ENCODE measurements around the gene SMG9.

Gene SMG9

DNA sequence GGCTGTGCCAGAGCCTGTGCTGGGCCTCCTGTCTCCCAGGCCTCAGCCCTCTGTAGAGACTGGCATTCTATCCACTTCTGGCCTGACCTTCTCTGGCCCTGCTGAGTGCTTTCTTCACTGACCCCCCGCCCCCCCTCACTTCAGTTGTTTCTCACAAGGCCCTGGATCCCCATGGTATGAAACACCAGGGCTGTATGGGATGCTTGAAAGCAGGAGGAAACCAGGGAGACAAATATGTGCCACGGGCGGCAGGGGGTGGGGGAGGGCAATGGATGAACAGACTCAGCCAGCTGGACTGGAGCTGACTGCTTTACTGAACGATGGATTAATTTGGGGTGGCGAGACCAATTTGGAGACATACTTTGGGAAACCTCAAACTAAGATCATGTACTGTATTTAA, 24.8 kb downstream of the SMG9 start:
- Histone ChIP-seq H3K27ac (ENCODE audit: low read length, poor library complexity, severe bottlenecking) (no peak overlapping the region), H2BK12ac (ENCODE audit: low read length in 2 of 2) (no peak overlapping the region), H3K36me3 (ENCODE audit: control insufficient read depth in 1 of 2, insufficient read depth in 2 of 2, low read depth in 1 of 2, low read length in 2 of 2) (peaks cover 68 to 75% of the 10 kb centered on the region in 2 experiments), H2BK120ac (ENCODE audit: low read depth, low read length) (no peak overlapping the region), H3K18ac (ENCODE audit: low read depth in 1 of 2, low read length in 2 of 2) (no peak overlapping the region), H3K9me3 (ENCODE audit: control insufficient read depth, low read length) (no peaks in the 10 kb centered on the region), H3K4ac (ENCODE audit: low read depth in 1 of 2, low read length in 2 of 2) (no peak overlapping the region), H2AK5ac (ENCODE audit: low read length, severe bottlenecking) (no peak overlapping the region), H3K14ac (ENCODE audit: low read length in 2 of 2) (no peak overlapping the region), H3K4me3 (ENCODE audit: insufficient read depth in 1 of 2, low read depth in 1 of 2, low read length in 2 of 2) (no peak overlapping the region), H3K23ac (ENCODE audit: low read length in 2 of 2) (no peak overlapping the region), H3K27me3 (ENCODE audit: control insufficient read depth in 1 of 2, insufficient read depth in 1 of 2, low read length in 2 of 2) (no peaks in the 10 kb centered on the region), H3K4me2 (ENCODE audit: low read length, poor library complexity, severe bottlenecking) (no peak overlapping the region), H4K91ac (ENCODE audit: low read length) (no peak overlapping the region), H2BK5ac (ENCODE audit: low read depth, low read length, poor library complexity, severe bottlenecking) (no peak overlapping the region), H3K79me1 (replicated peaks; ENCODE audit: low read length, poor library complexity, severe bottlenecking) (peaks cover 4% of the 10 kb centered on the region), H2BK15ac (ENCODE audit: low read depth, poor library complexity, severe bottlenecking) (no peak overlapping the region), H3K4me1 (ENCODE audit: control insufficient read depth, insufficient read depth, low read depth, low read length) (peaks cover 15% of the 10 kb centered on the region), H4K8ac (ENCODE audit: low read length) (no peak overlapping the region), H3K9ac (ENCODE audit: low read length) (no peak overlapping the region), H2AFZ (ENCODE audit: low read depth, low read length) (no peak overlapping the region)
- no peak for DNase-seq
- 86% methylated on average over 4 of the region's 5 CpGs for WGBS

DNA sequence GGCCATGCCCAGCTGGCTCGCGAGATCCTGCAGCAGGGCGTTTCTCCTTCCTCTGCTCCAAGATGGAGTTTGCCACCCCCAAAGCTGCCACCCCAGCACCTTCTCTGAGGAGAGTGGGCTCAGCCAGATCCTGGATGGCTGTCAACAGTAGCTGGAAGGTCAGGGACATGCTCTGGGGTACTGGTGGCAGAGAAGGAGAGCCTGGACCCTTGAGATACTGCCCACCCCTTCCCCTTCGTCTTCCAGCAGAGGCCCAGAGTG, 27.2 kb downstream of the SMG9 start:
- no peak overlapping the region for H4K8ac ChIP-seq (ENCODE audit: low read length)
- H3K4me2 ChIP-seq (ENCODE audit: low read length, poor library complexity, severe bottlenecking) = no peak overlapping the region
- no peaks in the 10 kb centered on the region for H3K27me3 ChIP-seq (ENCODE audit: control insufficient read depth in 1 of 2, insufficient read depth in 1 of 2, low read length in 2 of 2)
- H3K4ac ChIP-seq (ENCODE audit: low read depth in 1 of 2, low read length in 2 of 2) = no peak overlapping the region
- no peak overlapping the region for H2BK15ac ChIP-seq (ENCODE audit: low read depth, poor library complexity, severe bottlenecking)
- H2BK5ac ChIP-seq (ENCODE audit: low read depth, low read length, poor library complexity, severe bottlenecking) = no peak overlapping the region
- no peak overlapping the region for H3K14ac ChIP-seq (ENCODE audit: low read length in 2 of 2)
- H3K4me1 ChIP-seq (ENCODE audit: control insufficient read depth, insufficient read depth, low read depth, low read length) = peaks cover 15% of the 10 kb centered on the region
- H2AK5ac ChIP-seq (ENCODE audit: low read length, severe bottlenecking) = no peak overlapping the region
- no peak overlapping the region for H3K18ac ChIP-seq (ENCODE audit: low read depth in 1 of 2, low read length in 2 of 2)
- no peak overlapping the region for H3K9ac ChIP-seq (ENCODE audit: low read length)
- no peaks in the 10 kb centered on the region for H3K79me1 ChIP-seq (replicated peaks; ENCODE audit: low read length, poor library complexity, severe bottlenecking)
- no peak overlapping the region for H3K4me3 ChIP-seq (ENCODE audit: insufficient read depth in 1 of 2, low read depth in 1 of 2, low read length in 2 of 2)
- no peak overlapping the region for H2BK12ac ChIP-seq (ENCODE audit: low read length in 2 of 2)
- H4K91ac ChIP-seq (ENCODE audit: low read length) = no peak overlapping the region
- H2BK120ac ChIP-seq (ENCODE audit: low read depth, low read length) = no peak overlapping the region
- peaks cover 49 to 51% of the 10 kb centered on the region in 2 experiments for H3K36me3 ChIP-seq (ENCODE audit: control insufficient read depth in 1 of 2, insufficient read depth in 2 of 2, low read depth in 1 of 2, low read length in 2 of 2)
- H3K9me3 ChIP-seq (ENCODE audit: control insufficient read depth, low read length) = no peaks in the 10 kb centered on the region
- 97% methylated on average over 4 of the region's 4 CpGs for WGBS
- H3K23ac ChIP-seq (ENCODE audit: low read length in 2 of 2) = no peak overlapping the region
- no peak overlapping the region for H3K27ac ChIP-seq (ENCODE audit: low read length, poor library complexity, severe bottlenecking)
- DNase-seq = no peak
- H2AFZ ChIP-seq (ENCODE audit: low read depth, low read length) = no peak overlapping the region

DNA sequence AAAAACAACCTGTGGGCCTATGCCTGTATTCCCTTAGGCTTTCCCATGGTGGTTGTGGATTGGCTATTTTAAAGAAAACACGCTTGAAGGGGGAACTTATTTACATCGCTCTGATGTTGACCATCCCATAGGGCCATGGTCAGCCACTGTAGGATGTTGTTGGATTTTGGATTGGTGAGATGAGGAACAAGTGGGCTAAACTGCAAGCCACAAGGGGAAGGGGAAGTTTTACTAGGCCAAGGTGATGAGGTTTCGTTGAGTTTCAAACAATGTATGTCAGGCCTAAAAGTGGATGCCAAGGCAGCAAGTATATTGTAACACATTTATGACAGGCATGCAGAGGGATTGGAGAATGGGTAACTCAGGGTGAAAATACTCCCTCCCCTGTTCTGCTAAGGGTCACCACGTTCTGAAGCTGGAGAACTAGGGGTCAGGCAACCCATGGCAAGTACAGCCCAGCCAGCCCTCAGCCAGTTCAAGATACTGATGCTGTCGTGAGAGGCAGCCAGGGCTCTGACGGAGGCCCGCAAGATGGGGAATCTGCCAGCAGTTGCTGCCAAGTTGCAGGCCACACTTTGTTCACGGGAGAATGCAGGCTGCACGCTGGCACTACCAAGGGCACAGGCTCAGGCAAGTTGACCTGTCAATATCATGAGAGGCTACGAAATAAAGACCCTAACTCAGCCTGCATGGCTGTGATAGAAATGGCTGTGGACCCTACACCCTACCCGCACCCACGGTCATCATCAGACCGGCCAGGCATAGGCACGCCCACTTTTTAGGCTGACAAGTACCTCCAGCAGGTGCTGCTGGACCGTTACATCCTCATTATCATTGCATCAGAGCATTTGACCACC, 27.8 kb downstream of the SMG9 start:
- Histone ChIP-seq H2BK120ac (ENCODE audit: low read depth, low read length) (no peak overlapping the region), H2AK5ac (ENCODE audit: low read length, severe bottlenecking) (no peak overlapping the region), H3K14ac (ENCODE audit: low read length in 2 of 2) (no peak overlapping the region), H3K79me1 (replicated peaks; ENCODE audit: low read length, poor library complexity, severe bottlenecking) (no peaks in the 10 kb centered on the region), H3K4ac (ENCODE audit: low read depth in 1 of 2, low read length in 2 of 2) (no peak overlapping the region), H3K9ac (ENCODE audit: low read length) (peak overlapping the region; percentile 7), H3K27ac (ENCODE audit: low read length, poor library complexity, severe bottlenecking) (no peak overlapping the region), H2BK5ac (ENCODE audit: low read depth, low read length, poor library complexity, severe bottlenecking) (no peak overlapping the region), H2BK12ac (ENCODE audit: low read length in 2 of 2) (no peak overlapping the region), H3K27me3 (ENCODE audit: control insufficient read depth in 1 of 2, insufficient read depth in 1 of 2, low read length in 2 of 2) (no peaks in the 10 kb centered on the region), H2BK15ac (ENCODE audit: low read depth, poor library complexity, severe bottlenecking) (no peak overlapping the region), H3K4me2 (ENCODE audit: low read length, poor library complexity, severe bottlenecking) (no peak overlapping the region), H3K4me3 (ENCODE audit: insufficient read depth in 1 of 2, low read depth in 1 of 2, low read length in 2 of 2) (no peak overlapping the region), H3K23ac (ENCODE audit: low read length in 2 of 2) (no peak overlapping the region), H4K8ac (ENCODE audit: low read length) (no peak overlapping the region), H3K9me3 (ENCODE audit: control insufficient read depth, low read length) (no peaks in the 10 kb centered on the region), H3K4me1 (ENCODE audit: control insufficient read depth, insufficient read depth, low read depth, low read length) (peaks cover 12% of the 10 kb centered on the region), H2AFZ (ENCODE audit: low read depth, low read length) (no peak overlapping the region), H3K36me3 (ENCODE audit: control insufficient read depth in 1 of 2, insufficient read depth in 2 of 2, low read depth in 1 of 2, low read length in 2 of 2) (peaks cover 44 to 46% of the 10 kb centered on the region in 2 experiments), H4K91ac (ENCODE audit: low read length) (no peak overlapping the region), H3K18ac (ENCODE audit: low read depth in 1 of 2, low read length in 2 of 2) (no peak overlapping the region)
- 90% methylated on average over 15 of the region's 15 CpGs for WGBS
- no peak for DNase-seq

DNA sequence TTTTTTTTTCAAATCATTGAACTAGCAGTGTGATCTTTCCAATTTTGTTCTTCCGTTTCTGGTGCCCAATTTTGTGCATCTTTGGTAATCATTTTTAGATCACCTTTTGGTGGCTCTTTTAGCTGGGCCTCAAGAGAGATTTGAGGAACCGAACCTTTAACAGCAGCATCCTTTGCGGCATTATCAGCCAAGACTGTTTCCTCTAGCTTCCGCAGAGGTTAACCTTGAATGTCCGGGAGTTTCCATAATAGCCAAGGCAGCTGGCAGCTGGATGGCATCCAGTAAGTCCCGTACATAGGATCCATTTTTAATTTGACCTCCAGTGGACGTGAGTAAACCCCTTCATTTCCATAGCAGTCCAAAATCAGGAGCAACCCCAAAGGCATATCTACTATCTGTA, 29.3 kb downstream of the SMG9 start:
- H2BK5ac ChIP-seq (ENCODE audit: low read depth, low read length, poor library complexity, severe bottlenecking) = no peak overlapping the region
- H3K4me1 ChIP-seq (ENCODE audit: control insufficient read depth, insufficient read depth, low read depth, low read length) = peaks cover 4% of the 10 kb centered on the region
- H3K14ac ChIP-seq (ENCODE audit: low read length in 2 of 2) = no peak overlapping the region
- H3K9me3 ChIP-seq (ENCODE audit: control insufficient read depth, low read length) = no peaks in the 10 kb centered on the region
- no peak overlapping the region for H2BK12ac ChIP-seq (ENCODE audit: low read length in 2 of 2)
- no peak overlapping the region for H3K4me3 ChIP-seq (ENCODE audit: insufficient read depth in 1 of 2, low read depth in 1 of 2, low read length in 2 of 2)
- no peaks in the 10 kb centered on the region for H3K79me1 ChIP-seq (replicated peaks; ENCODE audit: low read length, poor library complexity, severe bottlenecking)
- no peak overlapping the region for H3K9ac ChIP-seq (ENCODE audit: low read length)
- no peak overlapping the region for H3K18ac ChIP-seq (ENCODE audit: low read depth in 1 of 2, low read length in 2 of 2)
- 93% methylated on average over 7 of the region's 7 CpGs for WGBS
- no peak overlapping the region for H3K23ac ChIP-seq (ENCODE audit: low read length in 2 of 2)
- H2BK15ac ChIP-seq (ENCODE audit: low read depth, poor library complexity, severe bottlenecking) = no peak overlapping the region
- no peak overlapping the region for H3K4ac ChIP-seq (ENCODE audit: low read depth in 1 of 2, low read length in 2 of 2)
- no peak overlapping the region for H2AFZ ChIP-seq (ENCODE audit: low read depth, low read length)
- H4K91ac ChIP-seq (ENCODE audit: low read length) = no peak overlapping the region
- no peak overlapping the region for H2AK5ac ChIP-seq (ENCODE audit: low read length, severe bottlenecking)
- no peak overlapping the region for H3K4me2 ChIP-seq (ENCODE audit: low read length, poor library complexity, severe bottlenecking)
- peaks cover 31 to 32% of the 10 kb centered on the region in 2 experiments for H3K36me3 ChIP-seq (ENCODE audit: control insufficient read depth in 1 of 2, insufficient read depth in 2 of 2, low read depth in 1 of 2, low read length in 2 of 2)
- no peaks in the 10 kb centered on the region for H3K27me3 ChIP-seq (ENCODE audit: control insufficient read depth in 1 of 2, insufficient read depth in 1 of 2, low read length in 2 of 2)
- H4K8ac ChIP-seq (ENCODE audit: low read length) = no peak overlapping the region
- DNase-seq = no peak
- no peak overlapping the region for H2BK120ac ChIP-seq (ENCODE audit: low read depth, low read length)
- no peak overlapping the region for H3K27ac ChIP-seq (ENCODE audit: low read length, poor library complexity, severe bottlenecking)

All from mesenchymal stem cell (in vitro differentiated cells and primary cell).